ENCODE data around the gene EIF4B. TPM values are rescaled to one million over a fixed set of nuclear protein-coding genes. Genes with fewer than 3 reads are reported as not detected.

The EIF4B gene
- total and polyA plus RNA-seq, 2 of the 13 experiments (the other 11 are each of a cell fraction or from before 2014, with no cell fraction given) = 416 to 548 TPM

- no peak for TF ChIP-seq ZNF136 (CRISPR knock-in tag; IDR thresholded peaks at IDR 0.05; ENCODE audit: low read depth)
- peak; percentile 41; the same call in 1 of the 2 replicates for TF ChIP-seq ATF2 (CRISPR knock-in tag; IDR thresholded peaks at IDR 0.05)
- TF ChIP-seq ZNF547 (CRISPR knock-in tag; IDR thresholded peaks at IDR 0.05) = no peak
- TF ChIP-seq GPBP1L1 (CRISPR knock-in tag; IDR thresholded peaks at IDR 0.05) = no peak
- TF ChIP-seq NFKBIZ (CRISPR knock-in tag; IDR thresholded peaks at IDR 0.05) = 0 out of 2 replicates have a peak, but pooled peaks have one; percentile 52
- TF ChIP-seq GLI4 (CRISPR knock-in tag; IDR thresholded peaks at IDR 0.05; ENCODE audit: borderline replicate concordance) = no peak
- TF ChIP-seq KLF13 (CRISPR knock-in tag; IDR thresholded peaks at IDR 0.05) = no peak
- no peak; the same call in 1 of the 2 replicates for TF ChIP-seq ZSCAN21 (CRISPR knock-in tag; IDR thresholded peaks at IDR 0.05; ENCODE audit: borderline replicate concordance)
- no peak for TF ChIP-seq ZZZ3 (CRISPR knock-in tag; IDR thresholded peaks at IDR 0.05; ENCODE audit: borderline replicate concordance)
- TF ChIP-seq, protein P1, sequence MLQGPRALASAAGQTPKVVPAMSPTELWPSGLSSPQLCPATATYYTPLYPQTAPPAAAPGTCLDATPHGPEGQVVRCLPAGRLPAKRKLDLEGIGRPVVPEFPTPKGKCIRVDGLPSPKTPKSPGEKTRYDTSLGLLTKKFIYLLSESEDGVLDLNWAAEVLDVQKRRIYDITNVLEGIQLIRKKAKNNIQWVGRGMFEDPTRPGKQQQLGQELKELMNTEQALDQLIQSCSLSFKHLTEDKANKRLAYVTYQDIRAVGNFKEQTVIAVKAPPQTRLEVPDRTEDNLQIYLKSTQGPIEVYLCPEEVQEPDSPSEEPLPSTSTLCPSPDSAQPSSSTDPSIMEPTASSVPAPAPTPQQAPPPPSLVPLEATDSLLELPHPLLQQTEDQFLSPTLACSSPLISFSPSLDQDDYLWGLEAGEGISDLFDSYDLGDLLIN (CRISPR knock-in tag; IDR thresholded peaks at IDR 0.05; ENCODE audit: borderline replicate concordance) = no peak
- TF ChIP-seq, protein P2, sequence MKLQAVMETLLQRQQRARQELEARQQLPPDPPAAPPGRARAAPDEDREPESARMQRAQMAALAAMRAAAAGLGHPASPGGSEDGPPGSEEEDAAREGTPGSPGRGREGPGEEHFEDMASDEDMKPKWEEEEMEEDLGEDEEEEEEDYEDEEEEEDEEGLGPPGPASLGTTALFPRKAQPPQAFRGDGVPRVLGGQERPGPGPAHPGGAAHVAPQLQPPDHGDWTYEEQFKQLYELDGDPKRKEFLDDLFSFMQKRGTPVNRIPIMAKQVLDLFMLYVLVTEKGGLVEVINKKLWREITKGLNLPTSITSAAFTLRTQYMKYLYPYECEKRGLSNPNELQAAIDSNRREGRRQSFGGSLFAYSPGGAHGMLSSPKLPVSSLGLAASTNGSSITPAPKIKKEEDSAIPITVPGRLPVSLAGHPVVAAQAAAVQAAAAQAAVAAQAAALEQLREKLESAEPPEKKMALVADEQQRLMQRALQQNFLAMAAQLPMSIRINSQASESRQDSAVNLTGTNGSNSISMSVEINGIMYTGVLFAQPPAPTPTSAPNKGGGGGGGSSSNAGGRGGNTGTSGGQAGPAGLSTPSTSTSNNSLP (IDR thresholded peaks at IDR 0.05; ENCODE audit: low read depth, low read length) = peak; percentile 80
- TF ChIP-seq REL (CRISPR knock-in tag; conservative IDR thresholded peaks at IDR 0.05) = no peak
- peak; percentile 33; the same call in 1 of the 2 replicates for TF ChIP-seq ZNF264 (CRISPR knock-in tag; IDR thresholded peaks at IDR 0.05)
- TF ChIP-seq KDM3A (CRISPR knock-in tag; IDR thresholded peaks at IDR 0.05; ENCODE audit: low read depth) = peak; percentile 85; the same call in 1 of the 2 replicates
- TF ChIP-seq, protein P3, sequence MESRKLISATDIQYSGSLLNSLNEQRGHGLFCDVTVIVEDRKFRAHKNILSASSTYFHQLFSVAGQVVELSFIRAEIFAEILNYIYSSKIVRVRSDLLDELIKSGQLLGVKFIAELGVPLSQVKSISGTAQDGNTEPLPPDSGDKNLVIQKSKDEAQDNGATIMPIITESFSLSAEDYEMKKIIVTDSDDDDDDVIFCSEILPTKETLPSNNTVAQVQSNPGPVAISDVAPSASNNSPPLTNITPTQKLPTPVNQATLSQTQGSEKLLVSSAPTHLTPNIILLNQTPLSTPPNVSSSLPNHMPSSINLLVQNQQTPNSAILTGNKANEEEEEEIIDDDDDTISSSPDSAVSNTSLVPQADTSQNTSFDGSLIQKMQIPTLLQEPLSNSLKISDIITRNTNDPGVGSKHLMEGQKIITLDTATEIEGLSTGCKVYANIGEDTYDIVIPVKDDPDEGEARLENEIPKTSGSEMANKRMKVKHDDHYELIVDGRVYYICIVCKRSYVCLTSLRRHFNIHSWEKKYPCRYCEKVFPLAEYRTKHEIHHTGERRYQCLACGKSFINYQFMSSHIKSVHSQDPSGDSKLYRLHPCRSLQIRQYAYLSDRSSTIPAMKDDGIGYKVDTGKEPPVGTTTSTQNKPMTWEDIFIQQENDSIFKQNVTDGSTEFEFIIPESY (CRISPR knock-in tag; IDR thresholded peaks at IDR 0.05) = peak; percentile 64
- TF ChIP-seq ZNF687 (CRISPR knock-in tag; IDR thresholded peaks at IDR 0.05) = peak; percentile 56
Measured at GRCh38 chr12:52980650-52981423, 25.4 kb upstream of the EIF4B start (continued).
